ENCODE data around the gene MDM2. TPM values are rescaled to one million over a fixed set of nuclear protein-coding genes. Genes with fewer than 3 reads are reported as not detected.
"Not testable (repeated sequence)": the region's sequence is repeated elsewhere in the genome, so short reads cannot be mapped to it uniquely, and the experiment has no call there.

The MDM2 gene
- total and polyA plus RNA-seq, 2 donors (not counting 3 experiments of a cell fraction or from before 2014, with no cell fraction given), result 16.7 to 270 TPM

GRCh38 chr12:68809190-68810026 is 1.4 kb downstream of the MDM2 start:
- H2AFZ ChIP-seq (ENCODE audit: low read depth, low read length), result no peak overlapping the region
- ChIA-PET CTCF (interaction anchor here (0.9 to 3.0 kb wide), 8 partner anchors 9 to 95 kb away, joined by 3 to 35 read pairs (median 4); partner anchors contain the start of gene SLC35E3), POLR2A (interaction anchor here (1.0 to 3.0 kb wide), 6 partner anchors 9 to 64 kb away, joined by 3 to 21 read pairs (median 6); partner anchors contain the start of gene SLC35E3)
- H3K4me3 ChIP-seq (replicated peaks in 1 of 3; ENCODE audit: insufficient read depth in 1 of 3, low read depth in 1 of 3, low read length in 3 of 3), result peak overlapping the region; percentile 57 to 82 (median 68)
- H3K27ac ChIP-seq (ENCODE audit: insufficient read depth, low read depth, low read length), result peak overlapping the region; percentile 82
- no peak for DNase-seq (ENCODE audit: low read depth, low spot score)
- H3K36me3 ChIP-seq (ENCODE audit: control insufficient read depth in 2 of 2, extremely low read depth in 1 of 2, insufficient read depth in 2 of 2, low read length in 2 of 2), result peaks cover 0 to 20% of the 10 kb centered on the region in 2 experiments
- TF ChIP-seq CTCF (IDR thresholded peaks at IDR 0.05; ENCODE audit: extremely low read depth in 1 of 2, insufficient read depth in 1 of 2, low read depth in 1 of 2, low read length in 2 of 2) (no peak), JUN (IDR thresholded peaks at IDR 0.05; ENCODE audit: borderline replicate concordance, insufficient read depth, insufficient read length, low read depth) (no peak), MAX (IDR thresholded peaks at IDR 0.05; ENCODE audit: insufficient read depth, insufficient read length) (no peak), EZH2 (IDR thresholded peaks at IDR 0.05; ENCODE audit: borderline replicate concordance, low read depth, low read length, severe bottlenecking) (no peak), GATA2 (IDR thresholded peaks at IDR 0.05; ENCODE audit: insufficient read depth, insufficient read length, low read depth, low read length) (no peak), POLR2AphosphoS5 (IDR thresholded peaks at IDR 0.05; ENCODE audit: insufficient read depth, low read depth, low read length) (no peak), POLR2A (IDR thresholded peaks at IDR 0.05; ENCODE audit: low read depth, low read length) (no peak), FOS (IDR thresholded peaks at IDR 0.05; ENCODE audit: borderline replicate concordance, insufficient read depth, low read length) (no peak)
- peaks cover 8% of the 10 kb centered on the region for H3K4me1 ChIP-seq (ENCODE audit: control insufficient read depth, extremely low read depth, insufficient read depth, low read length)
- peak overlapping the region; percentile 65 for H3K4me2 ChIP-seq (ENCODE audit: insufficient read depth, low read length)
- peak overlapping the region; percentile 95 for H3K9ac ChIP-seq (replicated peaks; ENCODE audit: extremely low read depth, insufficient read depth, low read length)
- H3K27me3 ChIP-seq (ENCODE audit: control insufficient read depth in 2 of 2, insufficient read depth in 2 of 2, low read length in 2 of 2), result no peaks in the 10 kb centered on the region
- H3K9me1 ChIP-seq (replicated peaks; ENCODE audit: control insufficient read depth, extremely low read depth, insufficient read depth, low read length), result no peaks in the 10 kb centered on the region
- peaks cover 59% of the 10 kb centered on the region for H3K79me2 ChIP-seq (ENCODE audit: control insufficient read depth, insufficient read depth, low read length)
- intact Hi-C loops (cut with micrococcal nuclease) (loop anchor here (2.0 to 10.0 kb wide), 5 partner anchors 13 to 585 kb away; partner anchors contain the start of genes IL26 and RAP1B), dilution Hi-C loops (cut with MboI; ENCODE audit: extremely low pct_ligation_motif_present, low sequenced_read_pairs) (no loop called here)
- H3K9me3 ChIP-seq (replicated peaks; ENCODE audit: control insufficient read depth, insufficient read depth, low read length), result no peaks in the 10 kb centered on the region
- H4K20me1 ChIP-seq (replicated peaks; ENCODE audit: control insufficient read depth, extremely low read depth, insufficient read depth, low read length), result peaks cover 18% of the 10 kb centered on the region
- no peak for FAIRE-seq
- TSS peak; percentile 51 for BruUV-seq (replicated peaks)

GRCh38 chr12:68810027-68810389 is 2.0 kb downstream of the MDM2 start:
- H3K27ac ChIP-seq (ENCODE audit: insufficient read depth, low read depth, low read length); BruUV-seq (replicated peaks): not testable (repeated sequence)
- peaks cover 0 to 24% of the 10 kb centered on the region in 2 experiments for H3K36me3 ChIP-seq (ENCODE audit: control insufficient read depth in 2 of 2, extremely low read depth in 1 of 2, insufficient read depth in 2 of 2, low read length in 2 of 2)

More at GRCh38 chr12:68810027-68810389, 2.0 kb downstream of the MDM2 start:
- H3K9ac ChIP-seq (replicated peaks; ENCODE audit: extremely low read depth, insufficient read depth, low read length); FAIRE-seq; intact Hi-C loops (cut with micrococcal nuclease); dilution Hi-C loops (cut with MboI; ENCODE audit: extremely low pct_ligation_motif_present, low sequenced_read_pairs); POLR2A ChIA-PET; H3K9me1 ChIP-seq (replicated peaks; ENCODE audit: control insufficient read depth, extremely low read depth, insufficient read depth, low read length); CTCF ChIA-PET; H3K4me1 ChIP-seq (ENCODE audit: control insufficient read depth, extremely low read depth, insufficient read depth, low read length); DNase-seq (ENCODE audit: low read depth, low spot score); H2AFZ ChIP-seq (ENCODE audit: low read depth, low read length); H3K27me3 ChIP-seq (ENCODE audit: control insufficient read depth in 2 of 2, insufficient read depth in 2 of 2, low read length in 2 of 2); H3K9me3 ChIP-seq (replicated peaks; ENCODE audit: control insufficient read depth, insufficient read depth, low read length); H3K4me2 ChIP-seq (ENCODE audit: insufficient read depth, low read length): not testable (repeated sequence)
- Histone ChIP-seq H4K20me1 (replicated peaks; ENCODE audit: control insufficient read depth, extremely low read depth, insufficient read depth, low read length) (peaks cover 24% of the 10 kb centered on the region), H3K4me3 (replicated peaks in 1 of 3; ENCODE audit: insufficient read depth in 1 of 3, low read depth in 1 of 3, low read length in 3 of 3) (peak overlapping the region; percentile 57 to 82 (median 68)), H3K79me2 (ENCODE audit: control insufficient read depth, insufficient read depth, low read length) (peaks cover 65% of the 10 kb centered on the region)
